Right lobe of liver (tissue), 4 donors: ENCODE results near the gene FGFR3.

ENCODE experiments used
- POLR2A ChIP-seq: fragments of 450-650 bp; IDR thresholded peaks from one replicate; pipeline ENCODE4 v1.6.1; 2017; ENCODE audit warnings: antibody characterized with exemption, mild to moderate bottlenecking
- TF ChIP-seq, protein P1 (sequence below), 4 donors: fragments of 200-600 bp in 3 of 4; fragments of 450-650 bp in 1 of 4; IDR thresholded peaks; one replicate each; pipeline versions ENCODE4 v1.5.1 to v1.8.0; 2016 to 2022; ENCODE audit warnings: antibody characterized with exemption in 4 of 4, mild to moderate bottlenecking in 2 of 4
- donor health status: DM: no; HTN: no; CAD: no.
- donor health status: DM: no; HTN: no; CAD: no.
- donor health status: DM: no; HTN: yes; CAD: no.

DNA sequence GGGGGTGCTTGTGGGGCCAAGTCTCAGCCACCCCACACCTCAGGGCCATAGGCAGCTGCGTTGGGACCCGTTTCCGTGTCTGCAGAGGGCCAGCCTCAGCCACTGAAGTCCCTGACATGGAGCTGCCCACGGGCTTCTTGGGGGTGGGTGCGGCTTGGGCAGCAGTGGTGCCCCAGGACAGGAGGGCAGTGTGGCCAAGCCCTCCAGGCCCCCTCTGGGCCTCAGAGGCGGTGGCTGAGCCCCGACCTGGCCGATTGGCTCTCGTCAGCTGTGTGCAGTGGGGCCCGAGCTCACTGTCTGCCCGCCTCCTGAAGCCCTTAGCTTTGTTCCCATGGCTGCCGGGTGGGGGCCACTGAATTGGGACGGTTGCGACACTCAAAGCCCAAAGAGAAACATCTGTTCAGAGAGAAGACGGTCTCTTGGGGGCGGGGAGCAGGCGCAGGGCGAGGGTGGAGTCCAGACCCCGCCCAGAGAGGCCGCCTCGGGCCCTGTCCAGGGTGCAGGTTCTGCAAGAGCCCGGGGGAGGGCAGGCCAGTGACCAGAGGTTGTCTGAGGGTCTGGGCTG is 9.1 kb downstream of the FGFR3 start:
- TF ChIP-seq, protein P1, sequence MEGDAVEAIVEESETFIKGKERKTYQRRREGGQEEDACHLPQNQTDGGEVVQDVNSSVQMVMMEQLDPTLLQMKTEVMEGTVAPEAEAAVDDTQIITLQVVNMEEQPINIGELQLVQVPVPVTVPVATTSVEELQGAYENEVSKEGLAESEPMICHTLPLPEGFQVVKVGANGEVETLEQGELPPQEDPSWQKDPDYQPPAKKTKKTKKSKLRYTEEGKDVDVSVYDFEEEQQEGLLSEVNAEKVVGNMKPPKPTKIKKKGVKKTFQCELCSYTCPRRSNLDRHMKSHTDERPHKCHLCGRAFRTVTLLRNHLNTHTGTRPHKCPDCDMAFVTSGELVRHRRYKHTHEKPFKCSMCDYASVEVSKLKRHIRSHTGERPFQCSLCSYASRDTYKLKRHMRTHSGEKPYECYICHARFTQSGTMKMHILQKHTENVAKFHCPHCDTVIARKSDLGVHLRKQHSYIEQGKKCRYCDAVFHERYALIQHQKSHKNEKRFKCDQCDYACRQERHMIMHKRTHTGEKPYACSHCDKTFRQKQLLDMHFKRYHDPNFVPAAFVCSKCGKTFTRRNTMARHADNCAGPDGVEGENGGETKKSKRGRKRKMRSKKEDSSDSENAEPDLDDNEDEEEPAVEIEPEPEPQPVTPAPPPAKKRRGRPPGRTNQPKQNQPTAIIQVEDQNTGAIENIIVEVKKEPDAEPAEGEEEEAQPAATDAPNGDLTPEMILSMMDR (IDR thresholded peaks at IDR 0.05): no peak
- TF ChIP-seq POLR2A: no peak
